MM.1S (cell line): ENCODE results near the gene SAMHD1.

Source experiments
- DNase-seq: peaks from one replicate; pipeline ENCODE4 v3.0.0-alpha.2; 2015
- H2AFZ ChIP-seq: fragments of 300-600 bp; sonication (generic); 2 replicates; pipeline ENCODE4 v1.6.0; 2016; ENCODE audit warnings: antibody characterized with exemption, low read length
- H3F3A ChIP-seq: fragments of 300-600 bp; sonication (generic); 2 replicates; pipeline ENCODE4 v1.6.1; 2016; ENCODE audit warnings: mild to moderate bottlenecking, antibody characterized with exemption, low read length, moderate library complexity, mixed read lengths; ENCODE audit not compliant: insufficient read depth
- H3K27ac ChIP-seq: fragments of 300-600 bp; sonication (generic); 2 replicates; pipeline ENCODE4 v1.5.1; 2016; ENCODE audit warnings: mild to moderate bottlenecking, low read length
- H3K27me3 ChIP-seq: fragments of 300-600 bp; sonication (generic); replicated peaks from 2 replicates; pipeline ENCODE4 v1.6.0; 2016; ENCODE audit warnings: low read length; ENCODE audit not compliant: insufficient read depth
- H3K36me3 ChIP-seq: fragments of 300-600 bp; sonication (generic); replicated peaks from 2 replicates; pipeline ENCODE4 v1.6.1; 2016; ENCODE audit warnings: mild to moderate bottlenecking, low read length, mixed read lengths; ENCODE audit not compliant: insufficient read depth
- H3K4me1 ChIP-seq: fragments of 300-600 bp; sonication (generic); 2 replicates; pipeline ENCODE4 v1.6.1; 2016; ENCODE audit warnings: low read length, mixed read lengths
- H3K4me2 ChIP-seq: fragments of 300-600 bp; sonication (generic); 2 replicates; pipeline ENCODE4 v1.6.0; 2016; ENCODE audit warnings: low read depth, low read length
- H3K4me3 ChIP-seq: fragments of 300-600 bp; sonication (generic); 2 replicates; pipeline ENCODE4 v1.5.1; 2016; ENCODE audit warnings: low read length, mixed read lengths
- H3K79me2 ChIP-seq: fragments of 300-600 bp; sonication (generic); 2 replicates; pipeline ENCODE4 v1.6.1; 2016; ENCODE audit warnings: mixed run types, low read length, mixed read lengths
- H3K9ac ChIP-seq: fragments of 300-600 bp; sonication (generic); 2 replicates; pipeline ENCODE4 v1.6.1; 2016; ENCODE audit warnings: low read length, mixed read lengths
- H3K9me2 ChIP-seq: fragments of 300-600 bp; sonication (generic); replicated peaks from 2 replicates; pipeline ENCODE4 v1.6.1; 2016; ENCODE audit warnings: mild to moderate bottlenecking, low read length, mixed read lengths; ENCODE audit not compliant: insufficient read depth
- H3K9me3 ChIP-seq: fragments of 300-600 bp; sonication (generic); replicated peaks from 2 replicates; pipeline ENCODE4 v1.6.1; 2016; ENCODE audit warnings: mild to moderate bottlenecking, low read length, mixed read lengths; ENCODE audit not compliant: insufficient read depth
- H4K20me1 ChIP-seq: fragments of 300-600 bp; sonication (generic); 2 replicates; pipeline ENCODE4 v1.6.1; 2016; ENCODE audit warnings: mild to moderate bottlenecking, low read length, moderate library complexity, mixed read lengths; ENCODE audit not compliant: insufficient read depth
- CTCF ChIP-seq: fragments of 300-600 bp; sonication (generic); IDR thresholded peaks from 2 replicates; pipeline ENCODE4 v1.5.1; 2016; ENCODE audit warnings: antibody characterized with exemption, low read length, mixed read lengths
- EZH2 ChIP-seq: fragments of 300-600 bp; sonication (generic); optimal IDR thresholded peaks from 2 replicates; pipeline ENCODE3; 2017; ENCODE audit warnings: low read depth, mild to moderate bottlenecking, antibody characterized with exemption, low read length, mixed read lengths
- EZH2phosphoT487 ChIP-seq: fragments of 300-600 bp; sonication (generic); IDR thresholded peaks from 2 replicates; pipeline ENCODE4 v1.6.1; 2018; ENCODE audit warnings: antibody characterized with exemption, low read length

SAMHD1 gene

GRCh38 chr20:36865076-36865860, 86.2 kb downstream of the SAMHD1 start:
- peaks cover 7% of the 10 kb centered on the region for H3K4me1 ChIP-seq
- H3K36me3 ChIP-seq, result no peaks in the 10 kb centered on the region
- no peak for DNase-seq
- H3K9ac ChIP-seq, result no peak overlapping the region
- H3K9me2 ChIP-seq, result no peaks in the 10 kb centered on the region
- H3K4me2 ChIP-seq, result no peak overlapping the region
- H3F3A ChIP-seq, result peaks cover 14% of the 10 kb centered on the region; the same call in 1 of the 2 replicates
- H3K27me3 ChIP-seq, result no peaks in the 10 kb centered on the region
- H3K9me3 ChIP-seq, result no peaks in the 10 kb centered on the region
- TF ChIP-seq CTCF (no peak), EZH2 (no peak), EZH2phosphoT487 (no peak)
- no peaks in the 10 kb centered on the region for H4K20me1 ChIP-seq
- H3K27ac ChIP-seq, result no peak overlapping the region
- no peak overlapping the region for H3K4me3 ChIP-seq
- H3K79me2 ChIP-seq, result peaks cover 12% of the 10 kb centered on the region; the same call in 1 of the 2 replicates
- no peak overlapping the region for H2AFZ ChIP-seq

- H3K9ac ChIP-seq, result no peak overlapping the region
These were observed 88.4 kb downstream of the SAMHD1 start for GRCh38 chr20:36862857-36863668.

More at GRCh38 chr20:36862857-36863668, 88.4 kb downstream of the SAMHD1 start:
- Histone ChIP-seq H3K36me3 (no peaks in the 10 kb centered on the region), H3K9me3 (no peaks in the 10 kb centered on the region), H3K27ac (no peak overlapping the region), H2AFZ (no peak overlapping the region), H3K9me2 (no peaks in the 10 kb centered on the region), H3K27me3 (no peaks in the 10 kb centered on the region), H3K4me3 (no peak overlapping the region), H3K79me2 (peaks cover 12% of the 10 kb centered on the region; the same call in 1 of the 2 replicates), H4K20me1 (no peaks in the 10 kb centered on the region), H3K4me2 (no peak overlapping the region), H3F3A (peaks cover 14% of the 10 kb centered on the region; the same call in 1 of the 2 replicates), H3K4me1 (peaks cover 7% of the 10 kb centered on the region)
- DNase-seq, result no peak
- TF ChIP-seq CTCF, result no peak
- TF ChIP-seq EZH2phosphoT487, result no peak
- TF ChIP-seq EZH2, result no peak
